Neural cell (in vitro differentiated cells): ENCODE results near the gene ACOT2. TPM values are rescaled to one million over a fixed set of nuclear protein-coding genes. Genes with fewer than 3 reads are reported as not detected.
"Not testable (repeated sequence)": the region's sequence is repeated elsewhere in the genome, so short reads cannot be mapped to it uniquely, and the experiment has no call there.

Experiments used
- H2AFZ ChIP-seq: fragments of 200-600, 300-800 bp; sonication (generic), shearing (Covaris generic); 2 replicates; pipeline ENCODE4 v1.6.0; 2014; ENCODE audit warnings: low read depth, mild to moderate bottlenecking, antibody characterized with exemption, low read length, moderate library complexity
- H3F3A ChIP-seq: fragments of 200-600 bp; shearing (Covaris generic); 2 replicates; pipeline ENCODE4 v1.6.1; 2016; ENCODE audit warnings: mild to moderate bottlenecking, moderate library complexity, mixed read lengths, antibody characterized with exemption, low read length; ENCODE audit not compliant: insufficient read depth, poor library complexity, severe bottlenecking
- H3K27ac ChIP-seq: fragments of 200-600, 300-800 bp; sonication (generic), shearing (Covaris generic); 2 replicates; pipeline ENCODE4 v1.5.1; 2014; ENCODE audit warnings: mild to moderate bottlenecking, low read length, moderate library complexity
- H3K27me3 ChIP-seq: fragments of 300-800, 200-600 bp; sonication (generic), shearing (Covaris generic); 2 replicates; pipeline ENCODE4 v1.6.0; 2014; ENCODE audit warnings: mild to moderate bottlenecking, low read depth, low read length, moderate library complexity; ENCODE audit not compliant: insufficient read depth
- H3K36me3 ChIP-seq: fragments of 300-800, 200-600 bp; sonication (generic), shearing (Covaris generic); 2 replicates; pipeline ENCODE4 v1.5.1; 2014; ENCODE audit warnings: mild to moderate bottlenecking, antibody characterized with exemption, low read length, moderate library complexity; ENCODE audit not compliant: insufficient read depth
- H3K4me2 ChIP-seq: fragments of 300-800, 200-600 bp; sonication (generic), shearing (Covaris generic); 2 replicates; pipeline ENCODE4 v1.6.0; 2014; ENCODE audit warnings: mild to moderate bottlenecking, low read length
- H3K4me3 ChIP-seq: fragments of 300-800, 200-600 bp; sonication (generic), shearing (Covaris generic); 2 replicates; pipeline ENCODE4 v1.5.1; 2014; ENCODE audit warnings: mild to moderate bottlenecking, low read length, moderate library complexity
- H3K79me2 ChIP-seq: fragments of 200-600 bp; shearing (Covaris generic); replicated peaks from 2 replicates; pipeline ENCODE4 v1.6.0; 2014; ENCODE audit warnings: mild to moderate bottlenecking, low read length, moderate library complexity; ENCODE audit not compliant: insufficient read depth
- H3K9ac ChIP-seq: fragments of 300-800, 200-600 bp; sonication (generic), shearing (Covaris generic); 2 replicates; pipeline ENCODE4 v1.6.1; 2016; ENCODE audit warnings: mild to moderate bottlenecking, low read length, mixed read lengths
- H3K9me2 ChIP-seq: fragments of 200-600 bp; shearing (Covaris generic); 2 replicates; pipeline ENCODE4 v1.6.1; 2016; ENCODE audit warnings: mild to moderate bottlenecking, low read length, mixed read lengths; ENCODE audit not compliant: insufficient read depth
- H3K9me3 ChIP-seq: fragments of 200-600, 300-800 bp; sonication (generic), shearing (Covaris generic); 2 replicates; pipeline ENCODE4 v1.6.1; 2016; ENCODE audit warnings: mild to moderate bottlenecking, mixed run types, low read length, moderate library complexity, mixed read lengths
- H4K20me1 ChIP-seq: fragments of 200-600 bp; shearing (Covaris generic); 2 replicates; pipeline ENCODE4 v1.6.1; 2016; ENCODE audit warnings: mild to moderate bottlenecking, mixed run types; ENCODE audit not compliant: insufficient read depth
- EP300 ChIP-seq: fragments of 450-650 bp; conservative IDR thresholded peaks from 2 replicates; pipeline ENCODE4 v1.6.1; 2014; ENCODE audit warnings: antibody characterized with exemption, mild to moderate bottlenecking, moderate library complexity; ENCODE audit not compliant: poor library complexity, severe bottlenecking
- EZH2 ChIP-seq: fragments of 200-600, 300-800 bp; shearing (Covaris generic), sonication (generic); IDR thresholded peaks from 2 replicates; pipeline ENCODE4 v1.6.1; 2014; ENCODE audit warnings: antibody characterized with exemption, low read length, borderline replicate concordance, mild to moderate bottlenecking; ENCODE audit not compliant: insufficient read depth, poor library complexity, severe bottlenecking
- MXI1 ChIP-seq: fragments of 450-650 bp; conservative IDR thresholded peaks from 2 replicates; pipeline ENCODE4 v1.6.1; 2014; ENCODE audit warnings: antibody characterized with exemption, mild to moderate bottlenecking; ENCODE audit not compliant: poor library complexity, severe bottlenecking
- POLR2AphosphoS5 ChIP-seq: IDR thresholded peaks from 2 replicates; pipeline ENCODE4 v1.6.1; 2012
- RAD21 ChIP-seq: fragments of 450-650 bp; conservative IDR thresholded peaks from 2 replicates; pipeline ENCODE4 v1.6.1; 2014; ENCODE audit warnings: antibody characterized with exemption, mild to moderate bottlenecking, moderate library complexity
- SMC3 ChIP-seq: fragments of 450-650 bp; conservative IDR thresholded peaks from 2 replicates; pipeline ENCODE4 v1.6.1; 2014; ENCODE audit warnings: antibody characterized with exemption, mild to moderate bottlenecking, moderate library complexity; ENCODE audit not compliant: poor library complexity
- TAF1 ChIP-seq: IDR thresholded peaks from 2 replicates; pipeline ENCODE4 v1.6.1; 2012; ENCODE audit warnings: low read depth
- polyA plus RNA-seq: library from polyadenylated mRNA; depleted of rRNA; stranded (reverse); fragments of >200 nt; gene quantifications from 2 replicates; pipeline ENCODE4 v1.2.3, GENCODE V29; 2014
- TF ChIP-seq, protein P1 (sequence below): IDR thresholded peaks from 2 replicates; pipeline ENCODE4 v1.6.1; 2012; ENCODE audit warnings: borderline replicate concordance
- TF ChIP-seq, protein P2 (sequence below): fragments of 450-650 bp; IDR thresholded peaks from 2 replicates; pipeline ENCODE4 v1.5.1; 2014; ENCODE audit warnings: antibody characterized with exemption, mild to moderate bottlenecking, moderate library complexity; ENCODE audit not compliant: poor library complexity, severe bottlenecking

ACOT2 gene
- polyA plus RNA-seq, 1 donor from 2014 or later = 1.7 TPM

DNA sequence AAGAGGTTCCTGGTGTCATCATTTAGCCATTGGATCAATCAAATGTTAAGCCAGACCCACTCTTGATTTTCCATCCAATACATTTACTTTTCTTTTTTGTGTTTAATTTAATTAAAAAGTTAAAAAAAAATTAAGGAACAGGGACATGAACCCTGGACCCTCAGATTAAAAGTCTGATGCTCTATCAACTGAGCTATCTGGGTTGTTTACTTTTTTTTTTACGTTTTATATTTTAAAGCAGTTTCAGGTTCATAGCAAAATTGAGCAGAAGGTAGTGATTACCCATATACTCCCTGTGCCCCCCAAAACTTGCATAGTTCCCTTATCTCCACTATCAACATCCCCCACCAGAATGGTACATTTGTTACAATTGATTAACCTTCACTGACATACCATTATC, 19.7 kb downstream of the ACOT2 start:
- Histone ChIP-seq H2AFZ (no peak overlapping the region), H3K4me3 (no peak overlapping the region), H4K20me1 (no peaks in the 10 kb centered on the region), H3K27ac (no peak overlapping the region), H3K9ac (no peak overlapping the region), H3F3A (no peaks in the 10 kb centered on the region), H3K9me2 (no peaks in the 10 kb centered on the region), H3K36me3 (no peaks in the 10 kb centered on the region), H3K79me2 (no peaks in the 10 kb centered on the region), H3K9me3 (no peaks in the 10 kb centered on the region), H3K27me3 (peaks cover 19% of the 10 kb centered on the region), H3K4me2 (no peak overlapping the region)
- TF ChIP-seq SMC3 (no peak), RAD21 (no peak), MXI1 (no peak), EZH2 (no peak), EP300 (no peak), TAF1 (no peak), POLR2AphosphoS5 (no peak)
- TF ChIP-seq, protein P1, sequence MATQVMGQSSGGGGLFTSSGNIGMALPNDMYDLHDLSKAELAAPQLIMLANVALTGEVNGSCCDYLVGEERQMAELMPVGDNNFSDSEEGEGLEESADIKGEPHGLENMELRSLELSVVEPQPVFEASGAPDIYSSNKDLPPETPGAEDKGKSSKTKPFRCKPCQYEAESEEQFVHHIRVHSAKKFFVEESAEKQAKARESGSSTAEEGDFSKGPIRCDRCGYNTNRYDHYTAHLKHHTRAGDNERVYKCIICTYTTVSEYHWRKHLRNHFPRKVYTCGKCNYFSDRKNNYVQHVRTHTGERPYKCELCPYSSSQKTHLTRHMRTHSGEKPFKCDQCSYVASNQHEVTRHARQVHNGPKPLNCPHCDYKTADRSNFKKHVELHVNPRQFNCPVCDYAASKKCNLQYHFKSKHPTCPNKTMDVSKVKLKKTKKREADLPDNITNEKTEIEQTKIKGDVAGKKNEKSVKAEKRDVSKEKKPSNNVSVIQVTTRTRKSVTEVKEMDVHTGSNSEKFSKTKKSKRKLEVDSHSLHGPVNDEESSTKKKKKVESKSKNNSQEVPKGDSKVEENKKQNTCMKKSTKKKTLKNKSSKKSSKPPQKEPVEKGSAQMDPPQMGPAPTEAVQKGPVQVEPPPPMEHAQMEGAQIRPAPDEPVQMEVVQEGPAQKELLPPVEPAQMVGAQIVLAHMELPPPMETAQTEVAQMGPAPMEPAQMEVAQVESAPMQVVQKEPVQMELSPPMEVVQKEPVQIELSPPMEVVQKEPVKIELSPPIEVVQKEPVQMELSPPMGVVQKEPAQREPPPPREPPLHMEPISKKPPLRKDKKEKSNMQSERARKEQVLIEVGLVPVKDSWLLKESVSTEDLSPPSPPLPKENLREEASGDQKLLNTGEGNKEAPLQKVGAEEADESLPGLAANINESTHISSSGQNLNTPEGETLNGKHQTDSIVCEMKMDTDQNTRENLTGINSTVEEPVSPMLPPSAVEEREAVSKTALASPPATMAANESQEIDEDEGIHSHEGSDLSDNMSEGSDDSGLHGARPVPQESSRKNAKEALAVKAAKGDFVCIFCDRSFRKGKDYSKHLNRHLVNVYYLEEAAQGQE = no peak
- TF ChIP-seq, protein P2, sequence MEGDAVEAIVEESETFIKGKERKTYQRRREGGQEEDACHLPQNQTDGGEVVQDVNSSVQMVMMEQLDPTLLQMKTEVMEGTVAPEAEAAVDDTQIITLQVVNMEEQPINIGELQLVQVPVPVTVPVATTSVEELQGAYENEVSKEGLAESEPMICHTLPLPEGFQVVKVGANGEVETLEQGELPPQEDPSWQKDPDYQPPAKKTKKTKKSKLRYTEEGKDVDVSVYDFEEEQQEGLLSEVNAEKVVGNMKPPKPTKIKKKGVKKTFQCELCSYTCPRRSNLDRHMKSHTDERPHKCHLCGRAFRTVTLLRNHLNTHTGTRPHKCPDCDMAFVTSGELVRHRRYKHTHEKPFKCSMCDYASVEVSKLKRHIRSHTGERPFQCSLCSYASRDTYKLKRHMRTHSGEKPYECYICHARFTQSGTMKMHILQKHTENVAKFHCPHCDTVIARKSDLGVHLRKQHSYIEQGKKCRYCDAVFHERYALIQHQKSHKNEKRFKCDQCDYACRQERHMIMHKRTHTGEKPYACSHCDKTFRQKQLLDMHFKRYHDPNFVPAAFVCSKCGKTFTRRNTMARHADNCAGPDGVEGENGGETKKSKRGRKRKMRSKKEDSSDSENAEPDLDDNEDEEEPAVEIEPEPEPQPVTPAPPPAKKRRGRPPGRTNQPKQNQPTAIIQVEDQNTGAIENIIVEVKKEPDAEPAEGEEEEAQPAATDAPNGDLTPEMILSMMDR = no peak

DNA sequence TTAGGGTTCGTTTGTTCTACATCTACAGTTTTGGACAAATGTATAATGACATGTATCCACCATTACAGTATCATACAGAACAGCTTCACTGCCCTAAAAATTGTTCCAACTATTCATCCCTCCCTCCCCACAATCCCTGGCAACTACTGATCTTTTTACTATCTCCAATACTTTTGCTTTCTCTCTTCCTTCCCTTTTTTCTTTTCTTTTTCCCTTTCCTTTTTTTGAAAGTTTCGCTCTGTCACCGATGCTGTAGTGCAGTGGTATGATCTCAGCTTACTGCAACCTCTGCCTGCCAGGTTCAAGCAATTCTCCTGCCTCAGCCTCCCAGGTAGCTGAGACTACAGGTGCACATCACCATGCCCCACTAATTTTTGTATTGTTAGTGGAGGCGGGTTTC, 20.1 kb downstream of the ACOT2 start:
- no peak overlapping the region for H3K27ac ChIP-seq
- TF ChIP-seq TAF1 = no peak
- TF ChIP-seq MXI1 = no peak
- TF ChIP-seq EP300 = no peak
- TF ChIP-seq RAD21 = no peak
- no peak for TF ChIP-seq SMC3
- TF ChIP-seq, protein P2 = no peak
- no peak for TF ChIP-seq EZH2
- TF ChIP-seq, protein P1 = no peak
- no peak for TF ChIP-seq POLR2AphosphoS5
- H3K9ac ChIP-seq = no peak overlapping the region
- no peaks in the 10 kb centered on the region for H3K9me2 ChIP-seq
- H3K4me2 ChIP-seq = no peak overlapping the region
- H4K20me1 ChIP-seq = no peaks in the 10 kb centered on the region
- H3F3A ChIP-seq = no peaks in the 10 kb centered on the region
- H2AFZ ChIP-seq = no peak overlapping the region
- no peaks in the 10 kb centered on the region for H3K36me3 ChIP-seq
- H3K27me3 ChIP-seq = peaks cover 20% of the 10 kb centered on the region
- H3K4me3 ChIP-seq = no peak overlapping the region
- H3K9me3 ChIP-seq = no peaks in the 10 kb centered on the region
- no peaks in the 10 kb centered on the region for H3K79me2 ChIP-seq

DNA sequence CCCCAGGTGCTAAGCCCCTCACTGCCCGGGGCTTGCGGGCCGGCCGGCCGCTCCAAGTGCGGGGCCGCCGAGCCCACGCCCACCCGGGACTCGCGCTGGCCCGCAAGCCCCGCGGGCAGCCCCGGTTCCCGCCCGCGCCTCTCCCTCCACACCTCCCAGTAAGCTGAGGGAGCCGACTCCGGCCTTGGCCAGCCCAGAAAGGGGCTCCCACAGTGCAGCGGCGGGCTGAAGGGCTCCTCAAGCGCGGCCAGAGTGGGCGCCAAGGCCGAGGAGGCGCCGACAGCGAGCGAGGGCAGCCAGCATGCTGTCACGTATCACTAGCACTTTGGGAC, 21.6 kb downstream of the ACOT2 start:
- not testable (repeated sequence) for H2AFZ ChIP-seq, H3K79me2 ChIP-seq, H3K27ac ChIP-seq, H3F3A ChIP-seq, H3K9me3 ChIP-seq, H3K36me3 ChIP-seq, H4K20me1 ChIP-seq, H3K9ac ChIP-seq, H3K4me3 ChIP-seq, H3K4me2 ChIP-seq, H3K9me2 ChIP-seq
- H3K27me3 ChIP-seq = peaks cover 20% of the 10 kb centered on the region
